Spleen (tissue), 11 donors: ENCODE measurements around the gene CCSER2. TPM values are rescaled to one million over a fixed set of nuclear protein-coding genes. Genes with fewer than 3 reads are reported as not detected.

ENCODE experiments used
- DNase-seq: peaks from one replicate; pipeline ENCODE4 v3.0.0-alpha.2; 2020
- H3K27ac ChIP-seq, 8 donors: fragments of 200-600 bp; sonication (generic) in 7 of 8; 1 replicate in 4 of 8; 2 replicates in 4 of 8; pipeline versions ENCODE4 v1.5.0 to v1.8.0; 2016 to 2021; ENCODE audit warnings: inconsistent platforms in 4 of 8, mild to moderate bottlenecking in 4 of 8, moderate library complexity in 1 of 8
- H3K27me3 ChIP-seq, 7 donors: fragments of 200-600 bp; sonication (generic) in 6 of 7; replicated peaks in 1 of 7; 1 replicate in 4 of 7; 2 replicates in 3 of 7; pipeline versions ENCODE4 v1.5.0 to v1.8.0; 2016 to 2021; ENCODE audit warnings: inconsistent platforms in 3 of 7, mild to moderate bottlenecking in 1 of 7
- H3K36me3 ChIP-seq, 6 donors: fragments of 200-600 bp; sonication (generic) in 5 of 6; 1 replicate in 4 of 6; 2 replicates in 2 of 6; pipeline versions ENCODE4 v1.5.0 to v1.8.0; 2016 to 2021; ENCODE audit warnings: inconsistent platforms in 2 of 6
- H3K4me1 ChIP-seq, 6 donors: fragments of 200-600 bp; sonication (generic) in 5 of 6; 1 replicate in 3 of 6; 2 replicates in 3 of 6; pipeline versions ENCODE4 v1.5.0 to v1.8.0; 2016 to 2021; ENCODE audit warnings: inconsistent platforms in 3 of 6
- H3K4me3 ChIP-seq, 8 donors: fragments of 200-600 bp; sonication (generic) in 7 of 8; 1 replicate in 4 of 8; 2 replicates in 4 of 8; pipeline versions ENCODE4 v1.5.0 to v1.8.0; 2016 to 2021; ENCODE audit warnings: inconsistent platforms in 4 of 8, mild to moderate bottlenecking in 4 of 8, moderate library complexity in 2 of 8
- H3K9me3 ChIP-seq, 8 donors: fragments of 200-600 bp; sonication (generic) in 7 of 8; 1 replicate in 4 of 8; 2 replicates in 4 of 8; pipeline versions ENCODE4 v1.5.0 to v1.8.0; 2016 to 2021; ENCODE audit warnings: inconsistent platforms in 4 of 8
- POLR2A ChIP-seq, 3 donors: fragments of 450-650 bp; IDR thresholded peaks; one replicate each; pipeline ENCODE4 v1.5.1; 2017; ENCODE audit warnings: antibody characterized with exemption in 3 of 3, mild to moderate bottlenecking in 1 of 3
- POLR2AphosphoS5 ChIP-seq, 3 donors: sonication (generic); formaldehyde crosslinking; IDR thresholded peaks; one replicate each; pipeline ENCODE4 v1.5.1; 2017; ENCODE audit warnings: antibody characterized with exemption in 3 of 3
- WGBS, 5 donors: extraction: QIAGEN DNeasy Blood & Tissue Kit in 3 of 5; methylation state at CpG; one replicate each; pipeline versions ENCODE4 v1.1.5 to v1.1.7; 2013 to 2018; 5-methylcytosine and 5-hydroxymethylcytosine counted together
- intact Hi-C: fragments of 100-400 bp; cut with DNase I; formaldehyde crosslinking; loops from one replicate; pipeline ENCODE4 v1.15.0; 2023; ENCODE audit warnings: low total_unique reads
- polyA plus RNA-seq, 3 donors: library from polyadenylated mRNA; stranded (reverse); fragments of 200-250 nt; gene quantifications; one replicate each; pipeline ENCODE4 v1.2.1, GENCODE V29; 2013
- total RNA-seq, 7 donors: library from RNA; depleted of rRNA in 3 of 7; stranded (reverse); fragments of >200 nt in 3 of 7; fragmentation: NEBNext Ultra II Directional in 4 of 7; extraction: Animal tissue kit (Norgen Biotek cat#: 25700) in 4 of 7; gene quantifications; one replicate each; pipeline versions ENCODE4 v1.1.0 to v1.2.1, GENCODE V29; 2016 to 2021
- TF ChIP-seq, protein P1 (sequence below), 11 experiments: fragments of 200-600 bp in 7 of 11; fragments of 450-650 bp in 4 of 11; sonication (generic) in 4 of 11; IDR thresholded peaks in 8 of 11; conservative IDR thresholded peaks in 3 of 11; 1 replicate in 7 of 11; 2 replicates in 4 of 11; pipeline versions ENCODE4 v1.4.0 to v1.8.0; 2016 to 2021; ENCODE audit warnings: antibody characterized with exemption in 11 of 11, inconsistent platforms in 4 of 11, mild to moderate bottlenecking in 1 of 11
- donor health status: healthy with polysubstance abuse.
- donor health status: DM: no; HTN: no; CAD: no; lungs with moderate emphysema.
- donor health status: DM: no; HTN: no; CAD: no.
- donor health status: Bipolar disorder and iron deficiency.
- donor health status: healthy.
- donor health status: DM: no; HTN: no; CAD: no.
- donor health status: DM: yes; HTN: yes; CAD: no.

The CCSER2 gene
- total and polyA plus RNA-seq, 10 donors, result 5.3 to 61.4 (median 45.2) TPM

DNA sequence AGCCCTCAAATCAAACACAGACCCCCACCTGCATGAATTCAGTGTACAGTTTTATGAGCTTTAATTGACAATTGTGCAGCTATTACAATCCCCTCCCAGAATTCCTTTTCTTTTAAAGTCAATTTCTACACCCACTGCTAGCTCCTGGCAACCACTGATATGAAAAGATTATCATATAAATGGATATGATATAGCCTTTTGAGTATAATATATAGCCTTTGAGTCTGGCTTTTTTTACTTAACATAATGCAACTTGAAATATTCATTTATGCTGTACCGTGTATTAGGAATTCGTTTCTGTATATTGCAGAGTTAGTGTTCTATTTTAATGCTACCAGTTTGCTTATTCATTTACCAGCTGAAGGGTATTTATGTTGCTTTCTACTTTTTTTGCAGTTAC lies 127.7 kb downstream of the CCSER2 start:
- Histone ChIP-seq H3K9me3 (peaks cover 0 to 20% (median 11%) of the 10 kb centered on the region in 8 donors), H3K27me3 (no peaks in the 10 kb centered on the region), H3K4me3 (no peak overlapping the region), H3K27ac (no peak overlapping the region), H3K36me3 (peaks cover 0 to 42% (median 8%) of the 10 kb centered on the region in 6 donors), H3K4me1 (no peaks in the 10 kb centered on the region)
- no peak for DNase-seq
- WGBS, 5 donors, result 94 to 96% (median 94%) methylated on average over 2 of the region's 2 CpGs
- intact Hi-C loops, result no loop called here
- TF ChIP-seq POLR2A (IDR thresholded peaks at IDR 0.05) (no peak), POLR2AphosphoS5 (IDR thresholded peaks at IDR 0.05) (no peak)
- TF ChIP-seq, protein P1, sequence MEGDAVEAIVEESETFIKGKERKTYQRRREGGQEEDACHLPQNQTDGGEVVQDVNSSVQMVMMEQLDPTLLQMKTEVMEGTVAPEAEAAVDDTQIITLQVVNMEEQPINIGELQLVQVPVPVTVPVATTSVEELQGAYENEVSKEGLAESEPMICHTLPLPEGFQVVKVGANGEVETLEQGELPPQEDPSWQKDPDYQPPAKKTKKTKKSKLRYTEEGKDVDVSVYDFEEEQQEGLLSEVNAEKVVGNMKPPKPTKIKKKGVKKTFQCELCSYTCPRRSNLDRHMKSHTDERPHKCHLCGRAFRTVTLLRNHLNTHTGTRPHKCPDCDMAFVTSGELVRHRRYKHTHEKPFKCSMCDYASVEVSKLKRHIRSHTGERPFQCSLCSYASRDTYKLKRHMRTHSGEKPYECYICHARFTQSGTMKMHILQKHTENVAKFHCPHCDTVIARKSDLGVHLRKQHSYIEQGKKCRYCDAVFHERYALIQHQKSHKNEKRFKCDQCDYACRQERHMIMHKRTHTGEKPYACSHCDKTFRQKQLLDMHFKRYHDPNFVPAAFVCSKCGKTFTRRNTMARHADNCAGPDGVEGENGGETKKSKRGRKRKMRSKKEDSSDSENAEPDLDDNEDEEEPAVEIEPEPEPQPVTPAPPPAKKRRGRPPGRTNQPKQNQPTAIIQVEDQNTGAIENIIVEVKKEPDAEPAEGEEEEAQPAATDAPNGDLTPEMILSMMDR (IDR thresholded peaks at IDR 0.05 in 8 of 11, conservative IDR thresholded peaks at IDR 0.05 in 3 of 11), result no peak

DNA sequence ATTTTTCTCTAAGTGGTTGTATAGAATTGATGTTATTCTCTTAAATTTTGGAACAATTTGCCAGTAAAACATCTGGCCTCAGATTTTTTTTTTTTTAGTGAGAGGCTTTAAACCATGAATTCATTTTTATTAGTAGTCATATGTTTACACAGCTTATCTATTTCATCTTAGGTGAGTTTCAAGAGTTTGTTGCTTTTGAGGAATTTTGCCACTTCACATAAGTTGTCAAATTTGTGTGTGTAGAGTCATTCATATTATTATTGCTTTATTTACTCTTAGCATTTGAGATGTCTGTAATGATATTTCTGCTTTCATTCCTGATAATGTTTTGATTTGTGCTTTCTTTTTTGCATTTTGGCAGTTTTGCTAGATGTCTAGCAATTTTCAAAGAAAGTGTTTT lies 132.1 kb downstream of the CCSER2 start:
- Histone ChIP-seq H3K9me3 (peaks cover 0 to 11% (median 11%) of the 10 kb centered on the region in 8 donors), H3K36me3 (peaks cover 0 to 47% (median 8%) of the 10 kb centered on the region in 6 donors), H3K4me3 (no peak overlapping the region), H3K27me3 (no peaks in the 10 kb centered on the region), H3K4me1 (no peaks in the 10 kb centered on the region), H3K27ac (no peak overlapping the region)
- no peak for TF ChIP-seq POLR2A (IDR thresholded peaks at IDR 0.05)
- TF ChIP-seq, protein P1 (IDR thresholded peaks at IDR 0.05 in 8 of 11, conservative IDR thresholded peaks at IDR 0.05 in 3 of 11), result no peak
- no peak for TF ChIP-seq POLR2AphosphoS5 (IDR thresholded peaks at IDR 0.05)
- DNase-seq, result no peak
- intact Hi-C loops, result no loop called here

DNA sequence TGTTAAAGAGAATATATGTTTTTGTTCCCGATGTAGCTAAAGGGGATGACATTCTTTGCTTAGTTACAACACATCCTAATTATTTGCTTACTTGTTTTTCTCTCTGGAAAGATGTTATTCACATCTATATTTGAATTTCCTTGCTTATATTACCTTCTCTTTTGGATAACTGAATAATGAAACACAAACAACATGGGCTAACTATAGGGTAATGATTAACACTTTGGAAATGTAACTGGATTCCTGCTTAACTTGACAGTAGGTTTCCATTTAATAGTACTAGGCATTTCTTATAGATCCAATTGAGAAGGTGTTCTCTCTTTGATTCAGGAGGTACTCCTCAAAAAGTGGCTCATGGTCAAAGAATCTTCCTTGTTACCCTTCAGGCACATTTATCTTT lies 141.1 kb downstream of the CCSER2 start:
- no peaks in the 10 kb centered on the region for H3K9me3 ChIP-seq
- intact Hi-C loops, result no loop called here
- TF ChIP-seq POLR2AphosphoS5 (IDR thresholded peaks at IDR 0.05) (no peak), POLR2A (IDR thresholded peaks at IDR 0.05) (no peak)
- TF ChIP-seq, protein P1 (IDR thresholded peaks at IDR 0.05 in 8 of 11, conservative IDR thresholded peaks at IDR 0.05 in 3 of 11), result no peak
- H3K27me3 ChIP-seq, result no peaks in the 10 kb centered on the region
- H3K4me1 ChIP-seq, result no peaks in the 10 kb centered on the region
- H3K4me3 ChIP-seq, result no peak overlapping the region
- no peak overlapping the region for H3K27ac ChIP-seq
- WGBS, 5 donors, result 90 to 96% (median 92%) methylated on average over 1 of the region's 1 CpG
- H3K36me3 ChIP-seq, result peaks cover 0 to 65% (median 10%) of the 10 kb centered on the region in 6 donors
- DNase-seq, result no peak

GRCh38 chr10:84473136-84473535 lies 144.7 kb downstream of the CCSER2 start:
- WGBS, 5 donors, result 91 to 95% (median 93%) methylated on average over 3 of the region's 3 CpGs
- intact Hi-C loops, result no loop called here
- Histone ChIP-seq H3K27me3 (no peaks in the 10 kb centered on the region), H3K9me3 (no peaks in the 10 kb centered on the region), H3K4me1 (no peaks in the 10 kb centered on the region), H3K4me3 (no peak overlapping the region), H3K27ac (no peak overlapping the region), H3K36me3 (peaks cover 0 to 51% (median 13%) of the 10 kb centered on the region in 6 donors)
- no peak for DNase-seq
- TF ChIP-seq POLR2A (IDR thresholded peaks at IDR 0.05), result no peak
- no peak for TF ChIP-seq POLR2AphosphoS5 (IDR thresholded peaks at IDR 0.05)
- TF ChIP-seq, protein P1 (IDR thresholded peaks at IDR 0.05 in 8 of 11, conservative IDR thresholded peaks at IDR 0.05 in 3 of 11), result no peak
